Putamen (tissue), 1 donor: ENCODE results near the gene TRH.
A peak's percentile ranks its signal among the peaks of the same experiment; 100 is the strongest.

Source experiments
- DNase-seq: peaks from one replicate; pipeline ENCODE4 v3.0.0-alpha.2; 2016; ENCODE audit warnings: low spot score

The TRH gene

GRCh38 chr3:129974564-129974832 lies at the start of gene TRH:
Gene TRH, plus strand, starts transcription at chr3:129974720. Its CDS starts 1,097 bp downstream, at chr3:129975817.
- DNase-seq: no peak

GRCh38 chr3:129927072-129927471 lies 47.4 kb upstream of the TRH start:
- DNase-seq: no peak

- DNase-seq: no peak
Measured at GRCh38 chr3:129929383-129929782, 45.1 kb upstream of the TRH start.

GRCh38 chr3:129933471-129933870 lies 41.0 kb upstream of the TRH start:
- no peak for DNase-seq

GRCh38 chr3:129934234-129935123 lies 40.0 kb upstream of the TRH start:
- peak; percentile 22 for DNase-seq

- DNase-seq: peak; percentile 50
Measured at GRCh38 chr3:129936757-129937156, 37.8 kb upstream of the TRH start.

GRCh38 chr3:129937717-129938116 lies 36.8 kb upstream of the TRH start:
- no peak for DNase-seq

GRCh38 chr3:129938140-129938930 lies 36.2 kb upstream of the TRH start:
- DNase-seq: no peak

GRCh38 chr3:129940086-129940485 lies 34.4 kb upstream of the TRH start:
- no peak for DNase-seq

- DNase-seq: peak; percentile 67
Measured at GRCh38 chr3:129942296-129942695, 32.2 kb upstream of the TRH start.

- DNase-seq: no peak
Measured at GRCh38 chr3:129943020-129943419, 31.5 kb upstream of the TRH start.

- no peak for DNase-seq
Measured at GRCh38 chr3:129944709-129945108, 29.8 kb upstream of the TRH start.

- no peak for DNase-seq
Measured at GRCh38 chr3:129947538-129948240, 26.8 kb upstream of the TRH start.

GRCh38 chr3:129950318-129951046 lies 24.0 kb upstream of the TRH start:
- no peak for DNase-seq

- no peak for DNase-seq
Measured at GRCh38 chr3:129952556-129953355, 21.8 kb upstream of the TRH start.

GRCh38 chr3:129953621-129954020 lies 20.9 kb upstream of the TRH start:
- DNase-seq: no peak

- no peak for DNase-seq
Measured at GRCh38 chr3:129954514-129954913, 20.0 kb upstream of the TRH start.

- DNase-seq: no peak
Measured at GRCh38 chr3:129956936-129957335, 17.6 kb upstream of the TRH start.

- no peak for DNase-seq
Measured at GRCh38 chr3:129958755-129959154, 15.8 kb upstream of the TRH start.

- no peak for DNase-seq
Measured at GRCh38 chr3:129961141-129961541, 13.4 kb upstream of the TRH start.

GRCh38 chr3:129962600-129962999 lies 11.9 kb upstream of the TRH start:
- no peak for DNase-seq
